SK-N-MC (cell line): ENCODE measurements around the gene MAGI1.

ENCODE experiments used
- FOXP2 ChIP-seq: optimal IDR thresholded peaks from 2 replicates; pipeline ENCODE3; 2011; ENCODE audit warnings: mild to moderate bottlenecking, moderate library complexity; ENCODE audit not compliant: insufficient read depth; ENCODE audit errors: extremely low read length, control extremely low read depth
- POLR2AphosphoS5 ChIP-seq: IDR thresholded peaks from 2 replicates; pipeline ENCODE4 v1.6.1; 2012; ENCODE audit warnings: mild to moderate bottlenecking, low read depth, low read length, borderline replicate concordance

DNA sequence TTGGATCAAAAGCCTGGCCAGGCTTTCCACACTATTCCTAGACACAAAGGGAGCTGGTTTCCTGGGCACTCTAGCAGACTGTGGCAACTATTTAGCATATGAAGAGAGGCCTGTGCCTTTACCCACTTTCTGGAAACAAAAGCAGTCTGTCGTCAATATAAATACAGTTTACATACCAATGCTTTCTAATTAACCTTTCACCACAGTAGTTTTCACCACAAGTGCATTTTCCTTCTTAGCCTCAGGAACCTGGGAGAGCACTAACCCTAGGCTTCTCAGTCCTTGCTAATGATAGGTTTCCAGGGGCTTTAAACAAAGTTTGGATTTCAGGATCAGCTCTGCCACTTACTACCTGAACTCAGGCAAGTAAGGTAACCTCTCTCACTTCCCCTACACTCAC, 499.1 kb downstream of the MAGI1 start:
- no peak for TF ChIP-seq POLR2AphosphoS5
- TF ChIP-seq FOXP2: no peak
